GM23338 (cell line): Measurements from ENCODE around the gene TACC3. TPM values are rescaled to one million over a fixed set of nuclear protein-coding genes. Genes with fewer than 3 reads are reported as not detected.

Experiments used
- ATAC-seq: fragments of 200-7000 bp; cut with Tn5 transposase; 3 replicates; pipeline ENCODE4 v1.9.1; 2020
- DNase-seq: peaks from one replicate; pipeline ENCODE4 v3.0.0-alpha.2; 2015; ENCODE audit warnings: low spot score
- H2AFZ ChIP-seq: fragments of 200-600 bp; sonication (generic); 2 replicates; pipeline ENCODE4 v1.8.0; 2016; ENCODE audit warnings: antibody characterized with exemption, mild to moderate bottlenecking, moderate library complexity
- H3F3A ChIP-seq: fragments of 200-600 bp; sonication (generic); replicated peaks from 2 replicates; pipeline ENCODE4 v1.8.0; 2017; ENCODE audit warnings: antibody characterized with exemption, mixed run types, low read depth
- H3K27ac ChIP-seq: fragments of 200-600 bp; sonication (generic); 2 replicates; pipeline ENCODE4 v1.6.1; 2016; ENCODE audit warnings: low read depth
- H3K27me3 ChIP-seq: fragments of 200-600 bp; sonication (generic); 2 replicates; pipeline ENCODE4 v1.8.0; 2016; ENCODE audit warnings: mild to moderate bottlenecking, mixed run types, moderate library complexity; ENCODE audit not compliant: insufficient read depth
- H3K36me3 ChIP-seq: fragments of 200-600 bp; sonication (generic); 2 replicates; pipeline ENCODE4 v1.8.0; 2016; ENCODE audit warnings: mild to moderate bottlenecking; ENCODE audit not compliant: insufficient read depth
- H3K4me1 ChIP-seq: fragments of 200-600 bp; sonication (generic); 2 replicates; pipeline ENCODE4 v1.8.0; 2016; ENCODE audit warnings: mild to moderate bottlenecking, moderate library complexity; ENCODE audit not compliant: insufficient read depth
- H3K4me2 ChIP-seq: fragments of 200-600 bp; sonication (generic); 2 replicates; pipeline ENCODE4 v1.7.1; 2017; ENCODE audit warnings: mixed run types
- H3K4me3 ChIP-seq: fragments of 200-600 bp; sonication (generic); 2 replicates; pipeline ENCODE4 v1.6.1; 2016; ENCODE audit warnings: mixed run types
- H3K79me2 ChIP-seq: fragments of 200-600 bp; sonication (generic); replicated peaks from 2 replicates; pipeline ENCODE4 v1.8.0; 2017; ENCODE audit warnings: mild to moderate bottlenecking; ENCODE audit not compliant: insufficient read depth
- H3K9me2 ChIP-seq: fragments of 200-600 bp; sonication (generic); 2 replicates; pipeline ENCODE4 v1.8.0; 2017; ENCODE audit not compliant: insufficient read depth
- H4K20me1 ChIP-seq: fragments of 200-600 bp; sonication (generic); replicated peaks from 2 replicates; pipeline ENCODE4 v1.8.0; 2017; ENCODE audit warnings: mild to moderate bottlenecking; ENCODE audit not compliant: insufficient read depth
- H3K27ac Mint-ChIP-seq: 2 replicates; pipeline ENCODE4 v1.8.0; 2020; ENCODE audit warnings: inconsistent platforms, mild to moderate bottlenecking, moderate library complexity, mixed read lengths
- H3K27me3 Mint-ChIP-seq: 3 replicates; pipeline ENCODE4 v1.8.0; 2022; ENCODE audit warnings: low read depth, mild to moderate bottlenecking, moderate library complexity, mixed read lengths, inconsistent platforms; ENCODE audit not compliant: insufficient read depth, poor library complexity
- H3K36me3 Mint-ChIP-seq: 3 replicates; pipeline ENCODE4 v1.8.0; 2021; ENCODE audit warnings: low read depth, mild to moderate bottlenecking, inconsistent platforms, moderate library complexity, mixed read lengths
- H3K4me1 Mint-ChIP-seq: 3 replicates; pipeline ENCODE4 v1.8.0; 2020; ENCODE audit warnings: mild to moderate bottlenecking, inconsistent platforms, mixed read lengths
- H3K4me3 Mint-ChIP-seq: 3 replicates; pipeline ENCODE4 v1.8.0; 2021; ENCODE audit warnings: moderate library complexity, mild to moderate bottlenecking, inconsistent platforms, mixed read lengths
- H3K9me3 Mint-ChIP-seq: 3 replicates; pipeline ENCODE4 v1.8.0; 2020; ENCODE audit warnings: moderate library complexity, mild to moderate bottlenecking, inconsistent platforms, mixed read lengths
- CREB1 ChIP-seq: fragments of 250-450 bp; sonication (Bioruptor Pico); IDR thresholded peaks from 2 replicates; pipeline ENCODE4 v1.5.0; 2020; ENCODE audit warnings: low read depth, mild to moderate bottlenecking, moderate library complexity
- EZH2 ChIP-seq: fragments of 200-600 bp; sonication (generic); IDR thresholded peaks from one replicate; pipeline ENCODE4 v1.8.0; 2017; ENCODE audit warnings: antibody characterized with exemption, mild to moderate bottlenecking, low read depth; ENCODE audit not compliant: unreplicated experiment
- EZH2phosphoT487 ChIP-seq: fragments of 200-600 bp; sonication (generic); IDR thresholded peaks from one replicate; pipeline ENCODE4 v1.8.1; 2018; ENCODE audit warnings: antibody characterized with exemption; ENCODE audit not compliant: unreplicated experiment
- JUNB ChIP-seq: IDR thresholded peaks from one replicate; pipeline ENCODE4 v1.6.1; 2016; ENCODE audit warnings: antibody characterized with exemption; ENCODE audit not compliant: unreplicated experiment
- NANOG ChIP-seq: IDR thresholded peaks from 2 replicates; pipeline ENCODE4 v1.6.1; 2016; ENCODE audit warnings: antibody characterized with exemption, borderline replicate concordance
- POLR2AphosphoS5 ChIP-seq: IDR thresholded peaks from 2 replicates; pipeline ENCODE4 v1.6.1; 2016; ENCODE audit warnings: antibody characterized with exemption, low read depth
- STAT1 ChIP-seq: IDR thresholded peaks from one replicate; pipeline ENCODE4 v1.6.1; 2016; ENCODE audit warnings: antibody characterized with exemption; ENCODE audit not compliant: unreplicated experiment
- ZNF114 ChIP-seq: fragments of 250-450 bp; sonication (Bioruptor Pico); IDR thresholded peaks from 2 replicates; pipeline ENCODE4 v1.5.0; 2020; ENCODE audit warnings: mild to moderate bottlenecking, moderate library complexity
- ZNF331 ChIP-seq: fragments of 250-450 bp; sonication (Bioruptor Pico); IDR thresholded peaks from 2 replicates; pipeline ENCODE4 v1.5.0; 2020; ENCODE audit warnings: low read depth, mild to moderate bottlenecking, moderate library complexity
- polyA plus RNA-seq: library from polyadenylated mRNA; unstranded; fragments of >200 nt; fragmentation: Nextera tagmentation; extraction: Ambion mirVana; gene quantifications from 2 replicates; pipeline ENCODE4 v1.2.1, GENCODE V29; 2016
- total RNA-seq: library from RNA; depleted of rRNA; stranded (reverse); fragments of >200 nt; shearing (Covaris generic); gene quantifications from 2 replicates; pipeline ENCODE4 v1.2.3, GENCODE V29; 2014
- TF ChIP-seq, protein P1 (sequence below): fragments of 250-450 bp; sonication (Bioruptor Pico); IDR thresholded peaks from 2 replicates; pipeline ENCODE4 v1.5.0; 2020; ENCODE audit warnings: mild to moderate bottlenecking, moderate library complexity
- TF ChIP-seq, protein P2 (sequence below): IDR thresholded peaks from one replicate; pipeline ENCODE4 v1.6.1; 2018; ENCODE audit warnings: antibody characterized with exemption; ENCODE audit not compliant: unreplicated experiment
- TF ChIP-seq, protein P3 (sequence below): IDR thresholded peaks from 2 replicates; pipeline ENCODE4 v1.6.1; 2016; ENCODE audit warnings: antibody characterized with exemption
- TF ChIP-seq, protein P4 (sequence below), 2 experiments: fragments of 200-600 bp in 1 of 2; sonication (generic) in 1 of 2; conservative IDR thresholded peaks; 2 replicates each; pipeline versions ENCODE4 v1.5.1 to v1.6.1; 2016 to 2017; ENCODE audit warnings: antibody characterized with exemption in 2 of 2, low read depth in 2 of 2, mild to moderate bottlenecking in 2 of 2, moderate library complexity in 1 of 2

TACC3 gene
- total and polyA plus RNA-seq, 2 experiments from 2014 or later = 120 TPM

DNA sequence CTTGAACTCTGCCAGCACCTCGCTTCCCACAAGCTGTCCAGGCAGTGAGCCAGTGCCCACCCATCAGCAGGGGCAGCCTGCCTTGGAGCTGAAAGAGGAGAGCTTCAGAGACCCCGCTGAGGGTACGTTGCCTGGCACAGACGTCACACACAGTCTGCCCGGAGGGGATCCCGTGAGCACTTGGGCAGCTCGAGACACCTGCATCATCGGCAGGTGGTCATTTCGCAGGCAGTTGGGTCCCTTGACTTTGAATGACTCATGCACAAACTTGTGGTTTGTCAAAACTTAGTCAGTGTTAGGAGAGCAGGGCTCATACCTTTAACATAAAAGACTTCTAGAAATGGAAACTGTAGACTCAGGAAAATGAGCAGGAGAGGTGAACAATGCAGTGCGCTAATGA lies 9.9 kb downstream of the TACC3 start:
- DNase-seq (no peak), ATAC-seq (no peak)
- Mint-ChIP-seq H3K4me3 (no peak overlapping the region), H3K36me3 (peaks cover 97% of the 10 kb centered on the region), H3K27me3 (peaks cover 12% of the 10 kb centered on the region), H3K27ac (no peak overlapping the region), H3K4me1 (peaks cover 4% of the 10 kb centered on the region), H3K9me3 (peaks cover 2% of the 10 kb centered on the region; the same call in 1 of the 3 replicates)
- no peak overlapping the region for H2AFZ ChIP-seq
- peaks cover 30% of the 10 kb centered on the region for H4K20me1 ChIP-seq
- no peaks in the 10 kb centered on the region for H3K4me1 ChIP-seq
- no peak overlapping the region for H3K4me2 ChIP-seq
- no peak for TF ChIP-seq ZNF331 (CRISPR knock-in tag)
- no peak for TF ChIP-seq CREB1 (CRISPR knock-in tag)
- no peak for TF ChIP-seq POLR2AphosphoS5
- no peak for TF ChIP-seq ZNF114 (CRISPR knock-in tag)
- no peak for TF ChIP-seq STAT1
- TF ChIP-seq JUNB = no peak
- no peak for TF ChIP-seq EZH2phosphoT487
- TF ChIP-seq, protein P1, sequence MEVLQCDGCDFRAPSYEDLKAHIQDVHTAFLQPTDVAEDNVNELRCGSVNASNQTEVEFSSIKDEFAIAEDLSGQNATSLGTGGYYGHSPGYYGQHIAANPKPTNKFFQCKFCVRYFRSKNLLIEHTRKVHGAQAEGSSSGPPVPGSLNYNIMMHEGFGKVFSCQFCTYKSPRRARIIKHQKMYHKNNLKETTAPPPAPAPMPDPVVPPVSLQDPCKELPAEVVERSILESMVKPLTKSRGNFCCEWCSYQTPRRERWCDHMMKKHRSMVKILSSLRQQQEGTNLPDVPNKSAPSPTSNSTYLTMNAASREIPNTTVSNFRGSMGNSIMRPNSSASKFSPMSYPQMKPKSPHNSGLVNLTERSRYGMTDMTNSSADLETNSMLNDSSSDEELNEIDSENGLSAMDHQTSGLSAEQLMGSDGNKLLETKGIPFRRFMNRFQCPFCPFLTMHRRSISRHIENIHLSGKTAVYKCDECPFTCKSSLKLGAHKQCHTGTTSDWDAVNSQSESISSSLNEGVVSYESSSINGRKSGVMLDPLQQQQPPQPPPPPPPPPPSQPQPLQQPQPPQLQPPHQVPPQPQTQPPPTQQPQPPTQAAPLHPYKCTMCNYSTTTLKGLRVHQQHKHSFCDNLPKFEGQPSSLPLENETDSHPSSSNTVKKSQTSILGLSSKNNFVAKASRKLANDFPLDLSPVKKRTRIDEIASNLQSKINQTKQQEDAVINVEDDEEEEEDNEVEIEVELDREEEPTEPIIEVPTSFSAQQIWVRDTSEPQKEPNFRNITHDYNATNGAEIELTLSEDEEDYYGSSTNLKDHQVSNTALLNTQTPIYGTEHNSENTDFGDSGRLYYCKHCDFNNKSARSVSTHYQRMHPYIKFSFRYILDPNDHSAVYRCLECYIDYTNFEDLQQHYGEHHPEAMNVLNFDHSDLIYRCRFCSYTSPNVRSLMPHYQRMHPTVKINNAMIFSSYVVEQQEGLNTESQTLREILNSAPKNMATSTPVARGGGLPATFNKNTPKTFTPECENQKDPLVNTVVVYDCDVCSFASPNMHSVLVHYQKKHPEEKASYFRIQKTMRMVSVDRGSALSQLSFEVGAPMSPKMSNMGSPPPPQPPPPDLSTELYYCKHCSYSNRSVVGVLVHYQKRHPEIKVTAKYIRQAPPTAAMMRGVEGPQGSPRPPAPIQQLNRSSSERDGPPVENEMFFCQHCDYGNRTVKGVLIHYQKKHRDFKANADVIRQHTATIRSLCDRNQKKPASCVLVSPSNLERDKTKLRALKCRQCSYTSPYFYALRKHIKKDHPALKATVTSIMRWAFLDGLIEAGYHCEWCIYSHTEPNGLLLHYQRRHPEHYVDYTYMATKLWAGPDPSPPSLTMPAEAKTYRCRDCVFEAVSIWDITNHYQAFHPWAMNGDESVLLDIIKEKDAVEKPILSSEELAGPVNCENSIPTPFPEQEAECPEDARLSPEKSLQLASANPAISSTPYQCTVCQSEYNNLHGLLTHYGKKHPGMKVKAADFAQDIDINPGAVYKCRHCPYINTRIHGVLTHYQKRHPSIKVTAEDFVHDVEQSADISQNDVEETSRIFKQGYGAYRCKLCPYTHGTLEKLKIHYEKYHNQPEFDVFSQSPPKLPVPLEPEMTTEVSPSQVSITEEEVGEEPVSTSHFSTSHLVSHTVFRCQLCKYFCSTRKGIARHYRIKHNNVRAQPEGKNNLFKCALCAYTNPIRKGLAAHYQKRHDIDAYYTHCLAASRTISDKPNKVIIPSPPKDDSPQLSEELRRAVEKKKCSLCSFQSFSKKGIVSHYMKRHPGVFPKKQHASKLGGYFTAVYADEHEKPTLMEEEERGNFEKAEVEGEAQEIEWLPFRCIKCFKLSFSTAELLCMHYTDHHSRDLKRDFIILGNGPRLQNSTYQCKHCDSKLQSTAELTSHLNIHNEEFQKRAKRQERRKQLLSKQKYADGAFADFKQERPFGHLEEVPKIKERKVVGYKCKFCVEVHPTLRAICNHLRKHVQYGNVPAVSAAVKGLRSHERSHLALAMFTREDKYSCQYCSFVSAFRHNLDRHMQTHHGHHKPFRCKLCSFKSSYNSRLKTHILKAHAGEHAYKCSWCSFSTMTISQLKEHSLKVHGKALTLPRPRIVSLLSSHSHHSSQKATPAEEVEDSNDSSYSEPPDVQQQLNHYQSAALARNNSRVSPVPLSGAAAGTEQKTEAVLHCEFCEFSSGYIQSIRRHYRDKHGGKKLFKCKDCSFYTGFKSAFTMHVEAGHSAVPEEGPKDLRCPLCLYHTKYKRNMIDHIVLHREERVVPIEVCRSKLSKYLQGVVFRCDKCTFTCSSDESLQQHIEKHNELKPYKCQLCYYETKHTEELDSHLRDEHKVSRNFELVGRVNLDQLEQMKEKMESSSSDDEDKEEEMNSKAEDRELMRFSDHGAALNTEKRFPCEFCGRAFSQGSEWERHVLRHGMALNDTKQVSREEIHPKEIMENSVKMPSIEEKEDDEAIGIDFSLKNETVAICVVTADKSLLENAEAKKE = no peak
- TF ChIP-seq, protein P2, sequence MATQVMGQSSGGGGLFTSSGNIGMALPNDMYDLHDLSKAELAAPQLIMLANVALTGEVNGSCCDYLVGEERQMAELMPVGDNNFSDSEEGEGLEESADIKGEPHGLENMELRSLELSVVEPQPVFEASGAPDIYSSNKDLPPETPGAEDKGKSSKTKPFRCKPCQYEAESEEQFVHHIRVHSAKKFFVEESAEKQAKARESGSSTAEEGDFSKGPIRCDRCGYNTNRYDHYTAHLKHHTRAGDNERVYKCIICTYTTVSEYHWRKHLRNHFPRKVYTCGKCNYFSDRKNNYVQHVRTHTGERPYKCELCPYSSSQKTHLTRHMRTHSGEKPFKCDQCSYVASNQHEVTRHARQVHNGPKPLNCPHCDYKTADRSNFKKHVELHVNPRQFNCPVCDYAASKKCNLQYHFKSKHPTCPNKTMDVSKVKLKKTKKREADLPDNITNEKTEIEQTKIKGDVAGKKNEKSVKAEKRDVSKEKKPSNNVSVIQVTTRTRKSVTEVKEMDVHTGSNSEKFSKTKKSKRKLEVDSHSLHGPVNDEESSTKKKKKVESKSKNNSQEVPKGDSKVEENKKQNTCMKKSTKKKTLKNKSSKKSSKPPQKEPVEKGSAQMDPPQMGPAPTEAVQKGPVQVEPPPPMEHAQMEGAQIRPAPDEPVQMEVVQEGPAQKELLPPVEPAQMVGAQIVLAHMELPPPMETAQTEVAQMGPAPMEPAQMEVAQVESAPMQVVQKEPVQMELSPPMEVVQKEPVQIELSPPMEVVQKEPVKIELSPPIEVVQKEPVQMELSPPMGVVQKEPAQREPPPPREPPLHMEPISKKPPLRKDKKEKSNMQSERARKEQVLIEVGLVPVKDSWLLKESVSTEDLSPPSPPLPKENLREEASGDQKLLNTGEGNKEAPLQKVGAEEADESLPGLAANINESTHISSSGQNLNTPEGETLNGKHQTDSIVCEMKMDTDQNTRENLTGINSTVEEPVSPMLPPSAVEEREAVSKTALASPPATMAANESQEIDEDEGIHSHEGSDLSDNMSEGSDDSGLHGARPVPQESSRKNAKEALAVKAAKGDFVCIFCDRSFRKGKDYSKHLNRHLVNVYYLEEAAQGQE = no peak
- no peak for TF ChIP-seq NANOG
- no peak for TF ChIP-seq EZH2
- TF ChIP-seq, protein P3, sequence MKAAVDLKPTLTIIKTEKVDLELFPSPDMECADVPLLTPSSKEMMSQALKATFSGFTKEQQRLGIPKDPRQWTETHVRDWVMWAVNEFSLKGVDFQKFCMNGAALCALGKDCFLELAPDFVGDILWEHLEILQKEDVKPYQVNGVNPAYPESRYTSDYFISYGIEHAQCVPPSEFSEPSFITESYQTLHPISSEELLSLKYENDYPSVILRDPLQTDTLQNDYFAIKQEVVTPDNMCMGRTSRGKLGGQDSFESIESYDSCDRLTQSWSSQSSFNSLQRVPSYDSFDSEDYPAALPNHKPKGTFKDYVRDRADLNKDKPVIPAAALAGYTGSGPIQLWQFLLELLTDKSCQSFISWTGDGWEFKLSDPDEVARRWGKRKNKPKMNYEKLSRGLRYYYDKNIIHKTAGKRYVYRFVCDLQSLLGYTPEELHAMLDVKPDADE = no peak
- TF ChIP-seq, protein P4, sequence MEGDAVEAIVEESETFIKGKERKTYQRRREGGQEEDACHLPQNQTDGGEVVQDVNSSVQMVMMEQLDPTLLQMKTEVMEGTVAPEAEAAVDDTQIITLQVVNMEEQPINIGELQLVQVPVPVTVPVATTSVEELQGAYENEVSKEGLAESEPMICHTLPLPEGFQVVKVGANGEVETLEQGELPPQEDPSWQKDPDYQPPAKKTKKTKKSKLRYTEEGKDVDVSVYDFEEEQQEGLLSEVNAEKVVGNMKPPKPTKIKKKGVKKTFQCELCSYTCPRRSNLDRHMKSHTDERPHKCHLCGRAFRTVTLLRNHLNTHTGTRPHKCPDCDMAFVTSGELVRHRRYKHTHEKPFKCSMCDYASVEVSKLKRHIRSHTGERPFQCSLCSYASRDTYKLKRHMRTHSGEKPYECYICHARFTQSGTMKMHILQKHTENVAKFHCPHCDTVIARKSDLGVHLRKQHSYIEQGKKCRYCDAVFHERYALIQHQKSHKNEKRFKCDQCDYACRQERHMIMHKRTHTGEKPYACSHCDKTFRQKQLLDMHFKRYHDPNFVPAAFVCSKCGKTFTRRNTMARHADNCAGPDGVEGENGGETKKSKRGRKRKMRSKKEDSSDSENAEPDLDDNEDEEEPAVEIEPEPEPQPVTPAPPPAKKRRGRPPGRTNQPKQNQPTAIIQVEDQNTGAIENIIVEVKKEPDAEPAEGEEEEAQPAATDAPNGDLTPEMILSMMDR (conservative IDR thresholded peaks at IDR 0.05; ENCODE audit: low read depth in 2 of 2) = no peak
- H3K79me2 ChIP-seq = peaks cover 52% of the 10 kb centered on the region
- peaks cover 81% of the 10 kb centered on the region for H3K36me3 ChIP-seq
- peaks cover 17% of the 10 kb centered on the region for H3F3A ChIP-seq
- no peak overlapping the region for H3K4me3 ChIP-seq
- no peak overlapping the region for H3K27ac ChIP-seq
- H3K27me3 ChIP-seq = no peaks in the 10 kb centered on the region
- no peaks in the 10 kb centered on the region for H3K9me2 ChIP-seq
